GM19324 (cell line): ENCODE data around the gene RTF1.
A peak's percentile ranks its signal among the peaks of the same experiment; 100 is the strongest.

ENCODE experiments used
- ATAC-seq: cut with Tn5 transposase; IDR thresholded peaks from one replicate; pipeline ENCODE4 v1.9.1; 2021; ENCODE audit warnings: mild to moderate bottlenecking, moderate library complexity; ENCODE audit not compliant: unreplicated experiment, low FRiP score

Gene RTF1

GRCh38 chr15:41484937-41485625 lies 68.2 kb downstream of the RTF1 start:
- no peak for ATAC-seq

GRCh38 chr15:41486286-41486685 lies 69.4 kb downstream of the RTF1 start:
- no peak for ATAC-seq

- no peak for ATAC-seq
Observed at GRCh38 chr15:41487381-41487780, 70.5 kb downstream of the RTF1 start.

- no peak for ATAC-seq
Observed at GRCh38 chr15:41487802-41488201, 70.9 kb downstream of the RTF1 start.

- ATAC-seq: no peak
Observed at GRCh38 chr15:41489641-41490040, 72.7 kb downstream of the RTF1 start.

GRCh38 chr15:41490355-41490754 lies 73.5 kb downstream of the RTF1 start:
- no peak for ATAC-seq

DNA sequence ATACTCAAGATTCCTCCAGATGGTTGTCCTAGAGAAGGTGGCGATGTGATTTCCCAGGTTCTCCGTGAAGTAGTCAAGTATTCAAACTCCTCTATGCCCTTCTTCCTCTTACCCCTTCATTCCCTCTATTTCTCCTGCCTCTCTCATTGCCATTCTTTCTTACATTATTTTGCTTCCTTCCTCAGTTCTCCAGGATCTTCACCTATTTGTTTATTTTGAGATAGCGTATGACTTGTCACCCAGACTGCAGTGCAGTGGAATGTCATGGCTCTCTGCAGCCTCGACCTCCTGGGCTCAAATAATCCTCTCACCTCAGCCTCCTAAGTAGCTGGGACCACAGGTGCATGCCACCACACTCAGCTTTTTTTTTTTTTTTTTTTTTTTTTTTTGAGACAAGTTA lies 75.0 kb downstream of the RTF1 start:
- ATAC-seq: no peak

DNA sequence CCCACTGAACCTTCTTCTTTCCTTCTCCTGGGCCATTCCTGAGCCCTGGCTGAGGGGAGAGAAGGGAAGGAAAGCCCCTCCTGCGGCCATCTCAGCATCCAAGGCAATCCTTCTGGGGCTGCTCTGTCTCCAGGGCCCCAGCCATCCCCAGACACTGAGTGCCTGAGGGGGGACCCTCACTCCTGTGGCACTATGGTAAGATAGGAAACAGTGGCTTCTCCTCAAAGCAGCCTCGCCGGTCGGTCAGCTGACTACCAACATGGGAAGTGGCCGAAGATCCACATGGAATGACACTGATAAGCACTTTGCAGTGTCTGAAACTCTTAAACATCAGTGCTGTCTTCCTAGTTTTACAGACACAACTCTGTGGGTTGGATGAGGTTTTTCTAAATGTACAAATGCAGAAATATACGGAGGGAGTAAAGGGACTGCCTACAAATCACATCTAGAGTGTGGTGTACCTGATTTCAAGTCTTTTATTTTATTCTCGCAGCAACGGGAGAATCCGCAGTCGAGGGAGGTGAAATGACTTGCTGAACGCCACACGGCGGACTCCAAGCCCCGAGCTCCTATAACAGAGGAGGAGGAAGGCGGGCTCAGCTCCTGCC lies 75.8 kb downstream of the RTF1 start:
- ATAC-seq: no peak

DNA sequence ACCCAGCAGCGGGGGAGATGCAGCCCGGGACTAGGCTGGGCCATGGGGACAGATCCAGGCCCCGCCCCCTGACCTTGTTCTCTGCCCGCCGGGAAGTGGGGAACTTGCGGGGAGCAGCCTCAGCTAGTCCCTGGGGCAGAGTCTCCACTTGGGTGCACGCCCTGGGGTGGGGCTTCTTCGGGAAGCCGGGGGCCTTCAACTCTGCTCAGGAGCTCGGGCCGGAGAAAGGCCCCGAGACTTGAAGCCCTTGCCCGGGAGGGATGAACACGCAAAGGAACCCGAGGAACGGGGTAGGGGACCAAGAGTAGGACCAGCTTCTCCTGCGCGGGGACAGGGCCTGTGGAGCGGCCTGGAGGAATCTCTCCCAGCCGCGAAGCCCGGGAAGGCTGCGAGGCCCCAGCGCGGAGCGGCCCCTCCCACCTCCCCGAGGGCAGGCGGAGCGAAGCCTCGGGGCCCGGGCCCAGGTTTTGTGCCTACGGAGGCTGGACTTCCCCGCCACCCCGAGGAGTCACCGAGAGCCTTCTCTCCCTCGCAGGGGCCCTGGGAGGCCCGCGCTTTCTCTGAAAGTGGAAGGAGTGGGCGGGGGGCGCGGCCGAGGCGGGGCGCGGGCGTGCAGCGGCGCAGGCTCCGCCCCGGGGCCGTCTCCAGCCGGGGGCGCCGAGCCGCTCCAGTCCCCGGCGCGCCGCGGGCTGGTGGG lies 76.5 kb downstream of the RTF1 start, which contains the start of gene ITPKA:
ITPKA (plus strand) TSS at position 670 of the 697 bp plus-strand sequence. CDS start 54 bp downstream, outside the sequence.
- peak; percentile 67 for ATAC-seq

DNA sequence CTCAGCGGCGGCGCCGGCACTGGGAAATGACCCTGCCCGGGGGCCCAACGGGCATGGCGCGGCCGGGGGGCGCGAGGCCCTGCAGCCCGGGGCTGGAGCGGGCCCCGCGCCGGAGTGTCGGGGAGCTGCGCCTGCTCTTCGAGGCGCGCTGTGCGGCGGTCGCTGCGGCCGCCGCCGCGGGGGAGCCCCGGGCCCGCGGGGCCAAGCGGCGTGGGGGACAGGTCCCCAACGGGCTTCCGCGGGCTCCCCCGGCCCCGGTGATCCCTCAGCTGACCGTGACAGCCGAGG lies 77.0 kb downstream of the RTF1 start:
- no peak for ATAC-seq

GRCh38 chr15:41494190-41494921 lies 77.5 kb downstream of the RTF1 start:
- ATAC-seq: peak; percentile 19

GRCh38 chr15:41494922-41495735 lies 78.2 kb downstream of the RTF1 start:
- no peak for ATAC-seq

- no peak for ATAC-seq
Observed at GRCh38 chr15:41495736-41496599, 79.1 kb downstream of the RTF1 start.

GRCh38 chr15:41498657-41499056 lies 81.8 kb downstream of the RTF1 start:
- ATAC-seq: no peak

GRCh38 chr15:41499109-41499851 lies 82.4 kb downstream of the RTF1 start:
- no peak for ATAC-seq

- ATAC-seq: no peak
Observed at GRCh38 chr15:41501191-41501917, 84.5 kb downstream of the RTF1 start.

DNA sequence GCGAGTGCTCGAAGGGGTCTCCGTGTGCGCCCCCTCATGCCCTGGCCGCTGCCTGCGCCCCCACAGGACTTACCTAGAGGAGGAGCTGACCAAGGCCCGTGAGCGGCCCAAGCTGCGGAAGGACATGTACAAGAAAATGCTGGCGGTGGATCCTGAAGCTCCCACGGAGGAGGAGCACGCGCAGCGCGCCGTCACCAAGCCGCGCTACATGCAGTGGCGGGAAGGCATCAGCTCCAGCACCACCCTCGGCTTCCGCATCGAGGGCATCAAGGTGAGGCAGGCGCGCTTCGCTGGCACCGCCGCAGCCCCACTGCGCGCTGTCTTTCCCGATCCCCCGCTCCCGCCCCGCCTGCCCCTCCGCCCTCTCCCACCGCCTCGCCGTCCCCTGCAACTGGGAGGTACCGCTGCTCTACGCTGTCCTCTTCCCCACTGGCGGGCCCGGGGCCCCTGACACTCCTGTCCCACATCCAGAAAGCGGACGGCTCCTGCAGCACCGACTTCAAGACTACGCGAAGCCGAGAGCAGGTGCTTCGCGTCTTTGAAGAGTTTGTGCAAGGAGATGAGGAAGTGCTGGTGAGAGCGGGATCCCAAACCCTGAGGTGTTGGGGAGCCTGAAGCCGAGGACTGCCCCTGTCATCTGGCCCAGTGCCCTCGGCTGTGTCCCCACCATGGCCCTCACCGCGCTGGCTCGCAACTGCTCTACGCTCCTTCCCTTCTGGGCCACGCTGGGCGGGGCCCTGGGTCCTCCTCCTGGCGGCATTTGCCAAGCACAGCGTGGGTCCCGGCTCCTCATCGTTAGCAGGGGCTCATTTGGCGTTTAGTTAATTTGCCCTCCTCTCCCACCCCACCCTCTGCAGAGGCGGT lies 85.3 kb downstream of the RTF1 start:
- no peak for ATAC-seq
